Measurements from ENCODE around the gene GPM6B. TPM values are rescaled to one million over a fixed set of nuclear protein-coding genes. Genes with fewer than 3 reads are reported as not detected.

Gene GPM6B
- total RNA-seq, 5 donors from 2014 or later (not counting 1 experiment from before 2014, with no cell fraction given): 0.09 to 0.35 TPM; not detected in 3

DNA sequence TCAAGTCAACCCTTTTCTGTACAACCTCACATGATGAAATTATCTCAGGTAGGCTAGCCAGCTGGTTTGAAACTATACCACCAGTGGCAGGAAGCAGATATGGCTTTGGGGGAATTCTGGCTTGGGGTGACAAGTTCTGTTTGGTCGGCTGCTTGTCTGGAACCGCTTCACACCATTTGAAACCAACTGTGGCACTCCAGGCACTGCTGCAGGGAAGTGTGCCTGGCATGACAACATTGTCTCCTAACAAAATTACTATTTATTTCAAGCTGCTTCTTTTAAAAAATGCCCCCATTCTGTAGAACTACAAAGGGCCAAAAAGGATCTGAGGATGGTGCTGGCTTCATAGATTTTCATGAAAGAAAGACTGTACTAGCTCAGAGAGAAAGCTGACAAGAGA lies 37.1 kb upstream of the GPM6B start:
- no CpG with 5 or more reads among the region's 2 CpGs for WGBS (ENCODE audit: insufficient coverage)
- Histone ChIP-seq H3K27me3 (replicated peaks in 1 of 2; ENCODE audit: control insufficient read depth in 2 of 2, extremely low read depth in 1 of 2, insufficient read depth in 2 of 2, low read length in 1 of 2) (no peaks in the 10 kb centered on the region), H3K36me3 (ENCODE audit: control insufficient read depth in 2 of 2, extremely low read depth in 1 of 2, insufficient read depth in 1 of 2, low read length in 1 of 2) (no peaks in the 10 kb centered on the region), H3K27ac (ENCODE audit: low read length) (no peak overlapping the region), H3K4me1 (ENCODE audit: control insufficient read depth in 1 of 2, extremely low read depth in 1 of 2, insufficient read depth in 2 of 2, low read length in 2 of 2) (no peaks in the 10 kb centered on the region), H3K9me3 (no peaks in the 10 kb centered on the region), H3K4me3 (ENCODE audit: control insufficient read depth in 1 of 2, extremely low read depth in 1 of 2, low read length in 1 of 2) (no peak overlapping the region)
- H3K27ac Mint-ChIP-seq: no peak overlapping the region
- H3K27me3 Mint-ChIP-seq: peaks cover 4 to 45% of the 10 kb centered on the region in 2 donors
- CTCF ChIA-PET: no interaction called here
- H3K4me1 Mint-ChIP-seq: peaks cover 0 to 4% (median 2%) of the 10 kb centered on the region in 3 donors
- no peak for ATAC-seq (replicated peaks in 1 of 4)
- no peak for DNase-seq
- H3K9me3 Mint-ChIP-seq: peaks cover 0 to 3% (median 0%) of the 10 kb centered on the region in 3 donors
- H3K4me3 Mint-ChIP-seq: no peak overlapping the region
- no peaks in the 10 kb centered on the region for H3K36me3 Mint-ChIP-seq
- POLR2A ChIA-PET: no interaction called here

DNA sequence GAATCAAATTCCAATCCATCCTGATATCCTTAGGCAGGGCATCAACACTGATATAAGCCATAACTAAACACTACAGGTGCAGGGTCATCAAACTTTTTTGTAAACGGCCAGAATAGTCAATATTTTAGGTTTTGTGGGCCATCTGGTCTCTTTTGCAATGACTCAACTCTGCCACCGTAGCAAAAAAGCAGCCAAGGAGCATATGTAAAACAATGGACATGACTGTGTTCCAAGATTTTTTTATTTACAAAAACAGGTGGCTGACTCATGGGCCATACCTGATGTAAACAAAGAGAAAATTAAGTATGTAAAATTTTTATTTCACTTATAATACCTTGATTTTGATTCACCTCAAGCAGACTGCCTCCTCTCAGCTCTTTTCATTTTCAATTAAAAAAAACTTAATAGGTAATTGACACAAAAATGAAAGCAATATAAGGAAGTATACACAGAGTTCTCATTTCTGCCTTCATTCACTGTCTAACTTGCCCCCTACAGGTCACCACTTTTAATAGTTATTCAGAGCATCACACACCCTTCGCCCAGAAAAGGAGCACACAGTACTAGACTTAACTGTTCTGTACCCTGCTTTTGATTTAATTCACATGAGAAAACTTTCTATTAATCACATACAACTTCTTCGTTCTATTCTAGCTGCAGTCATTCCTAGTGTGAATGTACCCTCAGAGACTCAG lies 35.3 kb upstream of the GPM6B start:
- no peak overlapping the region for H3K4me3 Mint-ChIP-seq
- peaks cover 0 to 4% (median 2%) of the 10 kb centered on the region in 3 donors for H3K4me1 Mint-ChIP-seq
- Histone ChIP-seq H3K4me1 (ENCODE audit: control insufficient read depth in 1 of 2, extremely low read depth in 1 of 2, insufficient read depth in 2 of 2, low read length in 2 of 2) (no peaks in the 10 kb centered on the region), H3K36me3 (ENCODE audit: control insufficient read depth in 2 of 2, extremely low read depth in 1 of 2, insufficient read depth in 1 of 2, low read length in 1 of 2) (no peaks in the 10 kb centered on the region), H3K27me3 (replicated peaks in 1 of 2; ENCODE audit: control insufficient read depth in 2 of 2, extremely low read depth in 1 of 2, insufficient read depth in 2 of 2, low read length in 1 of 2) (no peaks in the 10 kb centered on the region), H3K4me3 (ENCODE audit: control insufficient read depth in 1 of 2, extremely low read depth in 1 of 2, low read length in 1 of 2) (no peak overlapping the region), H3K9me3 (no peaks in the 10 kb centered on the region), H3K27ac (ENCODE audit: low read length) (no peak overlapping the region)
- 60% methylated on average over 1 of the region's 4 CpGs for WGBS (ENCODE audit: insufficient coverage)
- H3K27ac Mint-ChIP-seq: no peak overlapping the region
- no peaks in the 10 kb centered on the region for H3K36me3 Mint-ChIP-seq
- no peak for ATAC-seq (replicated peaks in 1 of 4)
- H3K27me3 Mint-ChIP-seq: peaks cover 0 to 39% of the 10 kb centered on the region in 2 donors
- POLR2A ChIA-PET: no interaction called here
- peaks cover 0 to 3% (median 0%) of the 10 kb centered on the region in 3 donors for H3K9me3 Mint-ChIP-seq
- DNase-seq: no peak
- CTCF ChIA-PET: no interaction called here

DNA sequence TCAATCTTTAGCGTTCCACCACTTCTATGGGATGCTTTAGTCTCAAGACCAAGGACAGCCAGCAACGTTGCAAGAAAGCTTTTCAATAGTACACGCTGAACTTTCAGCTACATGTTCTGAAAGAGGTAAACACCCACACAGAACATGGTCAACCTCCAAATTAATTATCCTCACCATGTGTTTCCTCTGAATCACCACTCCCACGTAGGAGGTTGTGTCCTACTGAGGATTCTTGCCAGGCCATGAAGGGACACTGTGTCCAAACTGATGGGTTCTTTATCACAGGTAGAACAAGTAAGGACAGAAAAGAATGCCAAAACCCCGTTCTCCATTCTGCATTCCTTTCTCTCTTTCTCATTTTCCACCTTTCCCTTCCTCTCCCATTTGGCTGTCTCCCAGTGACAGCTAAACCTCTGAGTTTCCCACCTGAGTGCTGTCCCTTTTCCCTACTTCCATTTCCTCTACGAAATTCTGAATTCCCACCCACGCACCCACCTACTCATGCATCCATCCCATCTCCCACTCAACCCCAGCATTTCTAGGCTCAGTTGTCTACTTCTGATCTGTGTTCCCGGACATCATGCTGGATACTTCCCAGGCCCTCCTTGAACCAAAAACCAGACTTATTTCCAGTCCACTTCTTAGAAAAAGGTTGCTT lies 29.0 kb upstream of the GPM6B start:
- Histone ChIP-seq H3K27ac (ENCODE audit: low read length) (no peak overlapping the region), H3K4me3 (ENCODE audit: control insufficient read depth in 1 of 2, extremely low read depth in 1 of 2, low read length in 1 of 2) (no peak overlapping the region), H3K4me1 (ENCODE audit: control insufficient read depth in 1 of 2, extremely low read depth in 1 of 2, insufficient read depth in 2 of 2, low read length in 2 of 2) (no peaks in the 10 kb centered on the region), H3K36me3 (ENCODE audit: control insufficient read depth in 2 of 2, extremely low read depth in 1 of 2, insufficient read depth in 1 of 2, low read length in 1 of 2) (no peaks in the 10 kb centered on the region), H3K9me3 (no peaks in the 10 kb centered on the region), H3K27me3 (replicated peaks in 1 of 2; ENCODE audit: control insufficient read depth in 2 of 2, extremely low read depth in 1 of 2, insufficient read depth in 2 of 2, low read length in 1 of 2) (no peaks in the 10 kb centered on the region)
- peaks cover 3 to 34% of the 10 kb centered on the region in 2 donors for H3K27me3 Mint-ChIP-seq
- H3K9me3 Mint-ChIP-seq: peaks cover 0 to 3% (median 0%) of the 10 kb centered on the region in 3 donors
- ChIA-PET POLR2A (no interaction called here), CTCF (no interaction called here)
- no peak for ATAC-seq (replicated peaks in 1 of 4)
- no peaks in the 10 kb centered on the region for H3K36me3 Mint-ChIP-seq
- 88% methylated on average over 3 of the region's 8 CpGs for WGBS (ENCODE audit: insufficient coverage)
- H3K4me3 Mint-ChIP-seq: no peak overlapping the region
- H3K27ac Mint-ChIP-seq: no peak overlapping the region
- DNase-seq: no peak
- H3K4me1 Mint-ChIP-seq: no peaks in the 10 kb centered on the region

GRCh38 chrX:13843150-13843721 lies 26.3 kb upstream of the GPM6B start:
- H3K27ac ChIP-seq (ENCODE audit: low read length): no peak overlapping the region

DNA sequence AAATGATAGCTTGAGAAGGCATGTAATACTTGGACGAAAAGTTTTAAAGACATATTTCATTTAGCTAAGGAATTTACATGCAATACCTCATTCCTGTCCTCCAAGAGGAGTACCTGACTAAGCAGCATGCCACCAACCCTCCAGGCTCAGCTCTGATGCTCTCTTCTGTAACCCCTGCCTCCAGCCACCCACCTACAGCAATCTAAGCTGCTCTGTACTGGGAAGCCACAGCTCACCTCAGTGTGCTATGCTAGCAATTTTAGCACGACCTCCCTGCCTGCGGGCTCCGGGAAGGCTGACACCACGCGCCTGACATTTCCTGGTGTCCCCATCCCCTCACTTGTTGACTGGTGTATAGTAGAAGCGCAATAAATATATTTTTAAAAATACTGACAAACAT lies 23.2 kb upstream of the GPM6B start:
- H3K36me3 ChIP-seq (ENCODE audit: control insufficient read depth in 2 of 2, extremely low read depth in 1 of 2, insufficient read depth in 1 of 2, low read length in 1 of 2): no peaks in the 10 kb centered on the region
- Mint-ChIP-seq H3K9me3 (no peaks in the 10 kb centered on the region), H3K27me3 (peaks cover 0 to 33% of the 10 kb centered on the region in 2 donors), H3K36me3 (no peaks in the 10 kb centered on the region), H3K4me1 (no peaks in the 10 kb centered on the region), H3K4me3 (no peak overlapping the region), H3K27ac (no peak overlapping the region)
- H3K9me3 ChIP-seq: no peaks in the 10 kb centered on the region
- POLR2A ChIA-PET: no interaction called here
- no peak overlapping the region for H3K4me3 ChIP-seq (ENCODE audit: control insufficient read depth in 1 of 2, extremely low read depth in 1 of 2, low read length in 1 of 2)
- CTCF ChIA-PET: no interaction called here
- H3K4me1 ChIP-seq (ENCODE audit: control insufficient read depth in 1 of 2, extremely low read depth in 1 of 2, insufficient read depth in 2 of 2, low read length in 2 of 2): no peaks in the 10 kb centered on the region
- DNase-seq: no peak
- ATAC-seq (replicated peaks in 1 of 4): no peak
- H3K27me3 ChIP-seq (replicated peaks in 1 of 2; ENCODE audit: control insufficient read depth in 2 of 2, extremely low read depth in 1 of 2, insufficient read depth in 2 of 2, low read length in 1 of 2): no peaks in the 10 kb centered on the region
- WGBS (ENCODE audit: insufficient coverage): no CpG with 5 or more reads among the region's 7 CpGs
- no peak overlapping the region for H3K27ac ChIP-seq (ENCODE audit: low read length)

More at GRCh38 chrX:13843150-13843721, 26.3 kb upstream of the GPM6B start:
- no peaks in the 10 kb centered on the region for H3K9me3 ChIP-seq
- Mint-ChIP-seq H3K4me3 (no peak overlapping the region), H3K27me3 (peaks cover 3 to 28% of the 10 kb centered on the region in 2 donors), H3K36me3 (no peaks in the 10 kb centered on the region), H3K4me1 (no peaks in the 10 kb centered on the region), H3K9me3 (no peaks in the 10 kb centered on the region), H3K27ac (no peak overlapping the region)
- H3K27me3 ChIP-seq (replicated peaks in 1 of 2; ENCODE audit: control insufficient read depth in 2 of 2, extremely low read depth in 1 of 2, insufficient read depth in 2 of 2, low read length in 1 of 2): no peaks in the 10 kb centered on the region
- no peaks in the 10 kb centered on the region for H3K4me1 ChIP-seq (ENCODE audit: control insufficient read depth in 1 of 2, extremely low read depth in 1 of 2, insufficient read depth in 2 of 2, low read length in 2 of 2)
- ATAC-seq (replicated peaks in 1 of 4): no peak
- CTCF ChIA-PET: no interaction called here
- H3K4me3 ChIP-seq (ENCODE audit: control insufficient read depth in 1 of 2, extremely low read depth in 1 of 2, low read length in 1 of 2): no peak overlapping the region
- H3K36me3 ChIP-seq (ENCODE audit: control insufficient read depth in 2 of 2, extremely low read depth in 1 of 2, insufficient read depth in 1 of 2, low read length in 1 of 2): no peaks in the 10 kb centered on the region
- POLR2A ChIA-PET: interaction anchor here in 1 of 2 donors (0.8 kb wide), 1 partner anchor 1419 kb away, joined by 4 read pairs; no protein-coding TSS in a partner anchor
- no CpG with 5 or more reads among the region's 1 CpG for WGBS (ENCODE audit: insufficient coverage)
- no peak for DNase-seq

- ChIA-PET POLR2A (no interaction called here), CTCF (interaction anchor here (0.6 to 0.7 kb wide), 2 partner anchors 8 to 1515 kb away, joined by 3 to 5 read pairs; no protein-coding TSS in a partner anchor)
- Histone ChIP-seq H3K27me3 (replicated peaks in 1 of 2; ENCODE audit: control insufficient read depth in 2 of 2, extremely low read depth in 1 of 2, insufficient read depth in 2 of 2, low read length in 1 of 2) (no peaks in the 10 kb centered on the region), H3K4me1 (ENCODE audit: control insufficient read depth in 1 of 2, extremely low read depth in 1 of 2, insufficient read depth in 2 of 2, low read length in 2 of 2) (no peaks in the 10 kb centered on the region), H3K36me3 (ENCODE audit: control insufficient read depth in 2 of 2, extremely low read depth in 1 of 2, insufficient read depth in 1 of 2, low read length in 1 of 2) (no peaks in the 10 kb centered on the region), H3K27ac (ENCODE audit: low read length) (no peak overlapping the region), H3K9me3 (no peaks in the 10 kb centered on the region), H3K4me3 (ENCODE audit: control insufficient read depth in 1 of 2, extremely low read depth in 1 of 2, low read length in 1 of 2) (no peak overlapping the region)
- Mint-ChIP-seq H3K9me3 (no peaks in the 10 kb centered on the region), H3K27me3 (peaks cover 0 to 40% of the 10 kb centered on the region in 2 donors), H3K36me3 (no peaks in the 10 kb centered on the region), H3K4me3 (no peak overlapping the region), H3K27ac (no peak overlapping the region), H3K4me1 (no peaks in the 10 kb centered on the region)
- no CpG with 5 or more reads among the region's 7 CpGs for WGBS (ENCODE audit: insufficient coverage)
- ATAC-seq (replicated peaks in 1 of 4) (no peak), DNase-seq (no peak)
These were observed 20.4 kb upstream of the GPM6B start for GRCh38 chrX:13837290-13837745.
